Body of pancreas (tissue), 4 donors: ENCODE data around the gene WLS. TPM values are rescaled to one million over a fixed set of nuclear protein-coding genes. Genes with fewer than 3 reads are reported as not detected.

Experiments
- ATAC-seq: fragments of 150-250 bp; one replicate; pipeline ENCODE4 v1.9.1; 2016
- DNase-seq, 4 donors: peaks; one replicate each; pipeline ENCODE4 v3.0.0-alpha.2; 2019
- H3K27ac ChIP-seq, 4 donors: fragments of 200-600 bp; sonication (generic); 1 replicate in 3 of 4; 2 replicates in 1 of 4; pipeline versions ENCODE4 v1.5.1 to v1.6.1; 2016 to 2019; ENCODE audit warnings: mild to moderate bottlenecking in 1 of 4, mixed read lengths in 1 of 4, moderate library complexity in 1 of 4
- H3K27me3 ChIP-seq, 2 donors: fragments of 200-600 bp; sonication (generic); one replicate each; pipeline ENCODE4 v1.6.0; 2016; ENCODE audit warnings: mild to moderate bottlenecking in 1 of 2
- H3K36me3 ChIP-seq, 2 donors: fragments of 200-600 bp; sonication (generic); replicated peaks in 1 of 2; 2 replicates each; pipeline ENCODE4 v1.5.1; 2016; ENCODE audit warnings: low read depth in 2 of 2; ENCODE audit not compliant: insufficient read depth in 1 of 2
- H3K4me1 ChIP-seq: fragments of 200-600 bp; sonication (generic); one replicate; pipeline ENCODE4 v1.6.0; 2016
- H3K4me3 ChIP-seq, 2 donors: fragments of 200-600 bp; sonication (generic); 1 replicate in 1 of 2; 2 replicates in 1 of 2; pipeline ENCODE4 v1.5.1; 2016 to 2019
- H3K9me3 ChIP-seq, 3 donors: fragments of 200-600 bp; sonication (generic); 1 replicate in 2 of 3; 2 replicates in 1 of 3; pipeline ENCODE4 v1.5.1; 2016
- POLR2A ChIP-seq, 3 donors: fragments of 450-650 bp; IDR thresholded peaks; one replicate each; pipeline ENCODE4 v1.6.1; 2016; ENCODE audit warnings: antibody characterized with exemption in 3 of 3, mild to moderate bottlenecking in 2 of 3
- WGBS, 2 donors: methylation state at CpG; one replicate each; pipeline ENCODE4 v1.1.5; 2017; 5-methylcytosine and 5-hydroxymethylcytosine counted together
- intact Hi-C: fragments of 100-400 bp; cut with DNase I; formaldehyde crosslinking; loops from one replicate; pipeline ENCODE4 v1.15.1; 2023
- total RNA-seq, 2 donors: library from RNA; depleted of rRNA; stranded (reverse); fragments of >200 nt; gene quantifications; one replicate each; pipeline ENCODE4 v1.1.0, GENCODE V29; 2016
- TF ChIP-seq, protein P1 (sequence below), 7 experiments: fragments of 450-650 bp in 4 of 7; fragments of 200-600 bp in 3 of 7; sonication (generic) in 3 of 7; IDR thresholded peaks; one replicate each; pipeline ENCODE4 v1.5.1; 2016 to 2019; ENCODE audit warnings: antibody characterized with exemption in 7 of 7

The WLS gene
- total RNA-seq, 2 donors from 2014 or later: 39.6 to 73.4 TPM

DNA sequence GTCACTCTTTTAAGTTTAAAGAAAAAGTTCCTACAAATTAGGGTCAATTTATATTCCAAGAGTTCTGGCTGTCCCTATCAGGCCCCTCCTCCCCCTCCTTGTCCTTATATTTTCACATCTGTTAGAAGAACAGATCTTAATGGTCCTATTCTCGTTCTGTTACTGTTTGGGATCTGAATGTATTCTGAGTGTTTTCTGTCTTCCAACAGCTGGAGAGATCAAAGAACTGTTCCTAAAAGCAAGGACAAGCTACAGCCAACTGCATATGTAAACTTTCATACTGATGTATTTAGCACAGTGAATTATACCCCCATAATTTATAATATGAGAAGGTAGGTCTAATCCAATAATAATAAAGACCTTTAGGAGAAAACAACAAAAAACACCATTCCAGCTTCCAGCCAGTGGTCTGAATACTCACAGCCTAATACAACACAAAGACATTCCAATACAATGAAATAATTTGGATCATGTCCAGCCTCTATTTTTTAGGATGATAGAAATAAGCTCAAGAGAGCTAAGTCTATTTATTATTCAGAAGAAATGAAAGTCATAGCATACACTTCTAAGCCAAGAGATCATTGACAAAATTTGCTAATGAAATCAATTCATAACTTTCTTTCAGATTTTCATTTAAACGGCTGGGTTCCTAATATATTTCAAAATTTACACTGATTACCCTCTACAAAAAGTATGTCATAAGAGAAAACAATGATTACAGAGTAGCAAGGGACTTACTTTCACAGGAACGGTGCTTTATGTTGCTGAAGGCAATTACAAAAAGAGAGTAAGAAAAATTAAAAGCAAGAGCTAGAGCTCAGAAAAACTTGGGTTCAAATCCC, 25.3 kb downstream of the WLS start:
- intact Hi-C loops: no loop called here
- peaks cover 86% of the 10 kb centered on the region for H3K4me1 ChIP-seq
- ATAC-seq: peak; percentile 60

DNA sequence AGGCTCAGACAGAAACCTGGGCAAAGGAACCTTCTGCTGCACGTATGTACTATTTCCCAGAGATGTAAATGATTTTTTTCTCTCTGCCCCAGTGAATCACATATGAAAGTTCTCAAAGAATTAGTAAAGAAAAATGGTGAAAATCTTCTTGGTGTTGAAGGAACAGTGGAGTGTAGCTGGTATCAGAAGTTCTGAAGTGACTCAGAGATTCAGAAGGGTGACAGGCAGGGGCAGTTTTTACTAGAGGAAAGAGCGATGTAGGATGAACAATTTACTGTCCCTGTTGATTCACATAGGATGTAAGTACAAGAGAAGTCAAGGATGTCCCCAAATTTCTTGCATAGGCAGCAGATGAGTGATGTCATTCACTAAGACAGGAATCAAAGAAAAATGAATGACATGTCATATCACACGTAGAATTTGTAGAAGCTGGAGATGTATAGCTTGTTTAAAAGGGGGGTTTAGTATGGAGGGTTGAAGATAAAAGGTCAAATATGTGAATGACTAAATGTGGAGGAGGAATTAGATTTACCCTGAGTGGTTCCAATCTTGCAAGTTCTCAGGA, 26.4 kb downstream of the WLS start:
- no peak for TF ChIP-seq POLR2A (IDR thresholded peaks at IDR 0.05)
- TF ChIP-seq, protein P1, sequence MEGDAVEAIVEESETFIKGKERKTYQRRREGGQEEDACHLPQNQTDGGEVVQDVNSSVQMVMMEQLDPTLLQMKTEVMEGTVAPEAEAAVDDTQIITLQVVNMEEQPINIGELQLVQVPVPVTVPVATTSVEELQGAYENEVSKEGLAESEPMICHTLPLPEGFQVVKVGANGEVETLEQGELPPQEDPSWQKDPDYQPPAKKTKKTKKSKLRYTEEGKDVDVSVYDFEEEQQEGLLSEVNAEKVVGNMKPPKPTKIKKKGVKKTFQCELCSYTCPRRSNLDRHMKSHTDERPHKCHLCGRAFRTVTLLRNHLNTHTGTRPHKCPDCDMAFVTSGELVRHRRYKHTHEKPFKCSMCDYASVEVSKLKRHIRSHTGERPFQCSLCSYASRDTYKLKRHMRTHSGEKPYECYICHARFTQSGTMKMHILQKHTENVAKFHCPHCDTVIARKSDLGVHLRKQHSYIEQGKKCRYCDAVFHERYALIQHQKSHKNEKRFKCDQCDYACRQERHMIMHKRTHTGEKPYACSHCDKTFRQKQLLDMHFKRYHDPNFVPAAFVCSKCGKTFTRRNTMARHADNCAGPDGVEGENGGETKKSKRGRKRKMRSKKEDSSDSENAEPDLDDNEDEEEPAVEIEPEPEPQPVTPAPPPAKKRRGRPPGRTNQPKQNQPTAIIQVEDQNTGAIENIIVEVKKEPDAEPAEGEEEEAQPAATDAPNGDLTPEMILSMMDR (IDR thresholded peaks at IDR 0.05): no peak
- Histone ChIP-seq H3K4me1 (peaks cover 89% of the 10 kb centered on the region), H3K27me3 (no peaks in the 10 kb centered on the region), H3K36me3 (no peaks in the 10 kb centered on the region), H3K9me3 (no peaks in the 10 kb centered on the region), H3K4me3 (no peak overlapping the region), H3K27ac (peak overlapping the region in 3 of 4 donors; percentile 55 to 73 (median 67))
- DNase-seq: no peak
- 66 to 68% methylated on average over 3 of the region's 3 CpGs for WGBS, 2 donors
- intact Hi-C loops: no loop called here
- ATAC-seq: no peak

More for the DNA sequence above, 25.3 kb downstream of the WLS start:
- Histone ChIP-seq H3K27ac (peak overlapping the region; percentile 7 to 73 (median 61)), H3K4me3 (no peak overlapping the region), H3K9me3 (no peaks in the 10 kb centered on the region), H3K27me3 (no peaks in the 10 kb centered on the region), H3K36me3 (no peaks in the 10 kb centered on the region)
- no peak for DNase-seq
- 23 to 32% methylated on average over 3 of the region's 3 CpGs for WGBS, 2 donors
- TF ChIP-seq POLR2A (IDR thresholded peaks at IDR 0.05): no peak
- TF ChIP-seq, protein P1 (IDR thresholded peaks at IDR 0.05): no peak

DNA sequence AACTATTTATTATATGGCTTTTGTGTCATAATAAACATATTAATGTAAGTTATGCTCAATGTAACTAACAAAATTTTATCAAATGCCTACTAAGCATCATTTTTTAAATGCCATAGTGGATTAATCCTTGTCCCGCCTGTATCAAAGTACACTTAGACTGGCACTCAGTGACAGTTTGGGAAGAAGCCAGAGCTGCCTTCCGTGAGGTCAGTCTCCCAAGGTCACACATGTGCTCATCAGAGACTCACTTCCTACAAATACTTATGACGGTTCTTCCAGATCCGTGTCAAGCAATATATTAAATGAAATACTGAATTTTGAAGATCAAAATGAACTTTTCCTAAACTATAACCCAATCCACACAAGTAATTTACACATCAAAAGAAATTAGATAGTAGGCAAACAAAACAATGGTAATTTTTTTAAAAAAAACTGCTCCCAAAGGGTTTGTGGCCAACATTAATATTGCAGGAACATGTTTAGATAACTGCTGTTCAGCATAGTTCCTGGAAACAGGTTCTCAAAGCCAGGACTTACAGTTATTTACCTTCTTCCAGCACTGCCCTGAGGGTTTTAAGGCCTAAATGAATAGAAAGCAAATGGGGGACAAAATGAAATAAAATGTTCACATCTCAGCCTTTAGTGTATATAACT, 27.2 kb downstream of the WLS start:
- TF ChIP-seq, protein P1 (IDR thresholded peaks at IDR 0.05): peak in 6 of 7 experiments; percentile 9 to 47 (median 41)
- TF ChIP-seq POLR2A (IDR thresholded peaks at IDR 0.05): no peak
- no peak overlapping the region for H3K4me3 ChIP-seq
- 11 to 17% methylated on average over 4 of the region's 4 CpGs for WGBS, 2 donors
- DNase-seq: peak; percentile 61 to 73 (median 70)
- no peaks in the 10 kb centered on the region for H3K27me3 ChIP-seq
- peak overlapping the region in 3 of 4 donors; percentile 55 to 73 (median 67) for H3K27ac ChIP-seq
- no peaks in the 10 kb centered on the region for H3K36me3 ChIP-seq
- peak; percentile 76 for ATAC-seq
- H3K4me1 ChIP-seq: peaks cover 86% of the 10 kb centered on the region
- intact Hi-C loops: no loop called here
- H3K9me3 ChIP-seq: no peaks in the 10 kb centered on the region

DNA sequence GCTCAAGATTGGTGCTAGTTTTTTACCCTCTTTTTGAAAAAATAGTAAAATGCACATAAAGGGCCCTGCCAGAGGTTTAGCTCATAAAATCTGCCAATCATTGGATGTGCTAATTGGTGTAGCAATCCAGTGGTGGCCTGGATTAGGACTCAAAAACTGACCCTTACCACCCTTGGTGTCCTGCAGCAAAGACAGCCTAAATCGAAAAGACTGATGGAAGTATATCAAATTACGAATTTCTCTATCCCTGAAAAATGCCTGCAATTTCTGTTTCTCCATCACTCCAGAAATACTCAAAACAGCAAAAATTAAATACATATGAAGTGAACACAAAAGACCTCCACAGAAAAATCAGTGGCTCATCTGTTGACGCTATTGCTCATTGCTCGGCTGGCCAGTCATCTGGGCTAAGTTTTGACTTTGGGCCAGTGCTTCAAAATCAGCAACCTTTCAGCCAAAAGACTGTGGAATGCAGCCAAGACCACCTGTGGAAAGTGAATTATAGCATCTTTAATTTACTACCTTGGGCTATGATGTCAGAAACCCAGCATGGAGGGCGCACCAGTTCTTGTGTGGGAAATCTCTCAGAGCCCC, 30.0 kb downstream of the WLS start:
- H3K9me3 ChIP-seq: no peaks in the 10 kb centered on the region
- no peak for TF ChIP-seq POLR2A (IDR thresholded peaks at IDR 0.05)
- TF ChIP-seq, protein P1 (IDR thresholded peaks at IDR 0.05): no peak
- H3K4me3 ChIP-seq: no peak overlapping the region
- no peaks in the 10 kb centered on the region for H3K27me3 ChIP-seq
- H3K27ac ChIP-seq: peak overlapping the region in 2 of 4 donors; percentile 10 to 17
- DNase-seq: no peak
- intact Hi-C loops: no loop called here
- WGBS, 2 donors: 84 to 85% methylated on average over 5 of the region's 5 CpGs
- ATAC-seq: no peak
- peaks cover 89% of the 10 kb centered on the region for H3K4me1 ChIP-seq
- no peaks in the 10 kb centered on the region for H3K36me3 ChIP-seq
